ENCODE measurements around the gene POLR3H.

DNA sequence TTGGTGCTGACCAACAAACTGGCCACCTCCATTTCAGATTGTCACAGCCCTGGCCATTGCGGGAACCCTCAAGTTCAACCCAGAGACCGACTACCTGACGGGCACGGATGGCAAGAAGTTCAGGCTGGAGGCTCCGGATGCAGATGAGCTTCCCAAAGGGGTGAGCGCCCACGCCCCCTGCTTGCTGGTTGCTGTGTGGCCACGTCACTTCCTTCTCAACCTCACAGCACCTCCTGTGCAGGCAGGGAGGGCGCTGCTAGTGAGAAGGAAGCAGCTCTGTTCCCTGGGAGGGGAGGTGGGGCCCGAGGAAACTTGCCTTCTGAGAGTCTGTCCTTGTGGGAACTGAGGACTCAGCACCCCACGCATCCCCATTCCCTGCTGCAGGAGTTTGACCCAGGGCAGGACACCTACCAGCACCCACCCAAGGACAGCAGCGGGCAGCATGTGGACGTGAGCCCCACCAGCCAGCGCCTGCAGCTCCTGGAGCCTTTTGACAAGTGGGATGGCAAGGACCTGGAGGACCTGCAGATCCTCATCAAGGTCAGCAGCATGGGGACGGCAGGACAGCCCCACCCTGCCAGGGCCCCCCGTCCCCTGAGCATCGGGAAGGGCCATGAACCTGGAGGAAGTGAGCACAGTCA lies 19.3 kb downstream of the POLR3H start:
- TF ChIP-seq CTCF (IDR thresholded peaks at IDR 0.05): no peak
- no peak for TF ChIP-seq EZH2 (IDR thresholded peaks at IDR 0.05; ENCODE audit: borderline replicate concordance, insufficient read depth, low read depth, low read length, poor library complexity, severe bottlenecking)

Data from B cell (primary cell).